ENCODE results near the gene NWD2. TPM values are rescaled to one million over a fixed set of nuclear protein-coding genes. Genes with fewer than 3 reads are reported as not detected.

Gene NWD2
- total RNA-seq, 1 donor from 2014 or later: 1.5 TPM

GRCh38 chr4:37415845-37416369 is 171.4 kb downstream of the NWD2 start:
- no peaks in the 10 kb centered on the region for H3K27me3 Mint-ChIP-seq
- H3K27ac Mint-ChIP-seq: no peak overlapping the region
- no peaks in the 10 kb centered on the region for H3K9me3 Mint-ChIP-seq
- DNase-seq (ENCODE audit: extremely low spot score, unreplicated experiment): no peak
- no peaks in the 10 kb centered on the region for H3K4me1 Mint-ChIP-seq (ENCODE audit: unreplicated experiment)
- no peak overlapping the region for H3K4me3 Mint-ChIP-seq
- H3K36me3 Mint-ChIP-seq: no peaks in the 10 kb centered on the region
- TF ChIP-seq, protein P1, sequence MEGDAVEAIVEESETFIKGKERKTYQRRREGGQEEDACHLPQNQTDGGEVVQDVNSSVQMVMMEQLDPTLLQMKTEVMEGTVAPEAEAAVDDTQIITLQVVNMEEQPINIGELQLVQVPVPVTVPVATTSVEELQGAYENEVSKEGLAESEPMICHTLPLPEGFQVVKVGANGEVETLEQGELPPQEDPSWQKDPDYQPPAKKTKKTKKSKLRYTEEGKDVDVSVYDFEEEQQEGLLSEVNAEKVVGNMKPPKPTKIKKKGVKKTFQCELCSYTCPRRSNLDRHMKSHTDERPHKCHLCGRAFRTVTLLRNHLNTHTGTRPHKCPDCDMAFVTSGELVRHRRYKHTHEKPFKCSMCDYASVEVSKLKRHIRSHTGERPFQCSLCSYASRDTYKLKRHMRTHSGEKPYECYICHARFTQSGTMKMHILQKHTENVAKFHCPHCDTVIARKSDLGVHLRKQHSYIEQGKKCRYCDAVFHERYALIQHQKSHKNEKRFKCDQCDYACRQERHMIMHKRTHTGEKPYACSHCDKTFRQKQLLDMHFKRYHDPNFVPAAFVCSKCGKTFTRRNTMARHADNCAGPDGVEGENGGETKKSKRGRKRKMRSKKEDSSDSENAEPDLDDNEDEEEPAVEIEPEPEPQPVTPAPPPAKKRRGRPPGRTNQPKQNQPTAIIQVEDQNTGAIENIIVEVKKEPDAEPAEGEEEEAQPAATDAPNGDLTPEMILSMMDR (conservative IDR thresholded peaks at IDR 0.05): no peak

DNA sequence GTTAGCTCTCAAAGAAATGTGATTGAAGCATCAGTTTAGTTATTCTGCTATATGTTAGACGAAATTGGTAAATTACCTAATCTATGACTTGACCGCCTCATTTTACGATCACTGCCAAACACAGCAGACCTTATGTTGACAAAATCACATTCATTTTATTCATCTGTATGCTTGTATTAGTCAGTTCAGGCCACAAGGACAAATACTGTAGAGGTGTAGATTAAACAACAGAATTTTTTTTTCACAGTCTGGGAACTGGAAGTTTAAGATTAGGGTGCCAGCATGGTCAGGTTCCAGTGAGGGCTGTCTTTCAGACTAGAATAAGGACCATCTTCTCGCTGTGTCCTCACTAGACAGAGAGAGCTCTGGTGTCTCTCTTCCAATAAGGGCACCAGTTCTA is 177.1 kb downstream of the NWD2 start:
- no peak overlapping the region for H3K27ac Mint-ChIP-seq
- H3K9me3 Mint-ChIP-seq: no peaks in the 10 kb centered on the region
- no peaks in the 10 kb centered on the region for H3K4me1 Mint-ChIP-seq (ENCODE audit: unreplicated experiment)
- DNase-seq (ENCODE audit: extremely low spot score, unreplicated experiment): no peak
- TF ChIP-seq, protein P1 (conservative IDR thresholded peaks at IDR 0.05): no peak
- H3K27me3 Mint-ChIP-seq: no peaks in the 10 kb centered on the region
- H3K4me3 Mint-ChIP-seq: no peak overlapping the region
- no peaks in the 10 kb centered on the region for H3K36me3 Mint-ChIP-seq

- no peaks in the 10 kb centered on the region for H3K36me3 Mint-ChIP-seq
- TF ChIP-seq, protein P1 (conservative IDR thresholded peaks at IDR 0.05): no peak
- no peaks in the 10 kb centered on the region for H3K4me1 Mint-ChIP-seq (ENCODE audit: unreplicated experiment)
- no peak for DNase-seq (ENCODE audit: extremely low spot score, unreplicated experiment)
- no peaks in the 10 kb centered on the region for H3K27me3 Mint-ChIP-seq
- no peak overlapping the region for H3K4me3 Mint-ChIP-seq
- H3K9me3 Mint-ChIP-seq: no peaks in the 10 kb centered on the region
- no peak overlapping the region for H3K27ac Mint-ChIP-seq
Observed at GRCh38 chr4:37422102-37422501, 177.6 kb downstream of the NWD2 start.

- Mint-ChIP-seq H3K4me3 (no peak overlapping the region), H3K4me1 (ENCODE audit: unreplicated experiment) (no peaks in the 10 kb centered on the region), H3K36me3 (no peaks in the 10 kb centered on the region), H3K27me3 (no peaks in the 10 kb centered on the region), H3K27ac (no peak overlapping the region), H3K9me3 (no peaks in the 10 kb centered on the region)
- no peak for DNase-seq (ENCODE audit: extremely low spot score, unreplicated experiment)
- TF ChIP-seq, protein P1 (conservative IDR thresholded peaks at IDR 0.05): no peak
Observed at GRCh38 chr4:37422638-37423037, 178.1 kb downstream of the NWD2 start.

DNA sequence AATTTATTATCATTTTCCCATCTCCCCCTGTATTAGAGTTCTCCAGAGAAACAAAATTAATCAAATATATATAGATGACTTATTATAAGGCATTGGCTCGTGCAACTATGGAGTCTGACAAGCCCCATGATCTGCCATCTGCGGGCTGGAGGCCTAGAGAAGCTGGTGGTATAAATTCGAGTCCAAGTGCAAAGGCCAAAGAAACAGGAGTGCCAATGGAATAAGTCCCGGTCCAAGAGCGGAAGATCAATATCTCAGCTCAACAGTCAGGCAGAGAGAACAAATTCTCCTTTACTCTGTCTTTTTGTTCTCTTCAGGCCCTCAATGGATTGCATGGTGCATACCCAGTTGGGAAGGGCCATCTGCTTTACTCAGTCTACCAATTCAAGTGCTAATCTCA is 178.8 kb downstream of the NWD2 start:
- Mint-ChIP-seq H3K4me3 (no peak overlapping the region), H3K4me1 (ENCODE audit: unreplicated experiment) (no peaks in the 10 kb centered on the region), H3K27ac (no peak overlapping the region), H3K36me3 (no peaks in the 10 kb centered on the region), H3K9me3 (no peaks in the 10 kb centered on the region), H3K27me3 (no peaks in the 10 kb centered on the region)
- TF ChIP-seq, protein P1 (conservative IDR thresholded peaks at IDR 0.05): no peak
- no peak for DNase-seq (ENCODE audit: extremely low spot score, unreplicated experiment)

- TF ChIP-seq, protein P1 (conservative IDR thresholded peaks at IDR 0.05): no peak
- Mint-ChIP-seq H3K4me1 (ENCODE audit: unreplicated experiment) (no peaks in the 10 kb centered on the region), H3K9me3 (no peaks in the 10 kb centered on the region), H3K27me3 (no peaks in the 10 kb centered on the region), H3K36me3 (no peaks in the 10 kb centered on the region), H3K4me3 (peak overlapping the region; percentile 9), H3K27ac (no peak overlapping the region)
- no peak for DNase-seq (ENCODE audit: extremely low spot score, unreplicated experiment)
Observed at GRCh38 chr4:37424753-37425152, 180.2 kb downstream of the NWD2 start.
